GM10248 (cell line): Measurements from ENCODE around the gene TUBB2B.
A peak's percentile ranks its signal among the peaks of the same experiment; 100 is the strongest.

Experiments used
- CTCF ChIA-PET: fragments of 300-600 bp; sonication (Branson Sonifier 250); formaldehyde crosslinking; extraction: SDS; loops from one replicate; lab custom pipeline; 2021; ENCODE audit warnings: antibody characterized with exemption; lab: Yijun Ruan, JAX
- POLR2A ChIA-PET: fragments of 350-650 bp; sonication (Branson Sonifier 250); formaldehyde crosslinking; extraction: SDS; loops from one replicate; lab custom pipeline; 2020; ENCODE audit warnings: antibody characterized with exemption; lab: Yijun Ruan, JAX
- DNase-seq: peaks from one replicate; pipeline ENCODE4 v3.0.0; 2012; ENCODE audit errors: extremely low spot score
- TF ChIP-seq, protein P1 (sequence below): IDR thresholded peaks from 2 replicates; pipeline ENCODE4 v1.5.1; 2012; ENCODE audit warnings: mild to moderate bottlenecking, low read depth; ENCODE audit errors: extremely low read depth, missing control alignments, control extremely low read depth

Gene TUBB2B

DNA sequence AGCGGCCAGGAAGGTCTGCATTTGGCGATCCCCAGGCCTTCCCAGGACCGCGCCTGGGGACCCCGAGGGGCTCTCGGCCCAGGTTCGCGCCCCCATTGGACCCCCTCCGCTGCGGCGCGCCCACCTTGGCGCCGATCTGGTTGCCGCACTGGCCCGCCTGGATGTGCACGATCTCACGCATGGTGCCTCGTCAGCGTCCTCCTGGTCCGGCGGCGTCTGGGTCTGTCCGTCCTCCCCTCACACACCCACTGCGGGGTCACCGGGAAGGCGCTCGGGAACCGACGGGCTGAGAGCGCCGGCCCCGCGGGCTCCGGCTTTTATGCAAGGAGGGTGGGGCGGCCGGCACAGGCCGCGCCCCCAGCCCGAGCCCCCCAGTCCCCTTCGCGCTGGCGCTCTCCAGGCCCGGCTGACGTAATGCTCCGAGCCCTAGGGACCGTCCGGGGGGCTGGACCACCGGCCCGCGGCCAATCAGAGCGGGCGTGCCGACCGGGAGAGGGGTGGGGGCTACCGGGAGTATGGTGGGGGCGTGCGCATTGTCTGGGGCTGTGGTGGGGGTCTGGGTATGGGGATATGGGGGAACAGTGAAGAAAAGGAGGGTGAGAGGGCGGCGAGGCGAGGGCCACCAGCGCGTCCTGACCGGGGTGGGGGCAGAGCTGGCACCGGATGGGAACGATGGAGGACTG lies at the start of gene TUBB2B:
TSS of gene TUBB2B (minus strand) at position 291 of the 683 bp plus-strand sequence. CDS start at position 181, 110 bp downstream.
- ChIA-PET POLR2A (no interaction called here), CTCF (interaction anchor here (1.3 kb wide), 1 partner anchor 24 kb away, joined by 8 read pairs; no protein-coding TSS in a partner anchor)
- DNase-seq, result peak; percentile 80
- TF ChIP-seq, protein P1, sequence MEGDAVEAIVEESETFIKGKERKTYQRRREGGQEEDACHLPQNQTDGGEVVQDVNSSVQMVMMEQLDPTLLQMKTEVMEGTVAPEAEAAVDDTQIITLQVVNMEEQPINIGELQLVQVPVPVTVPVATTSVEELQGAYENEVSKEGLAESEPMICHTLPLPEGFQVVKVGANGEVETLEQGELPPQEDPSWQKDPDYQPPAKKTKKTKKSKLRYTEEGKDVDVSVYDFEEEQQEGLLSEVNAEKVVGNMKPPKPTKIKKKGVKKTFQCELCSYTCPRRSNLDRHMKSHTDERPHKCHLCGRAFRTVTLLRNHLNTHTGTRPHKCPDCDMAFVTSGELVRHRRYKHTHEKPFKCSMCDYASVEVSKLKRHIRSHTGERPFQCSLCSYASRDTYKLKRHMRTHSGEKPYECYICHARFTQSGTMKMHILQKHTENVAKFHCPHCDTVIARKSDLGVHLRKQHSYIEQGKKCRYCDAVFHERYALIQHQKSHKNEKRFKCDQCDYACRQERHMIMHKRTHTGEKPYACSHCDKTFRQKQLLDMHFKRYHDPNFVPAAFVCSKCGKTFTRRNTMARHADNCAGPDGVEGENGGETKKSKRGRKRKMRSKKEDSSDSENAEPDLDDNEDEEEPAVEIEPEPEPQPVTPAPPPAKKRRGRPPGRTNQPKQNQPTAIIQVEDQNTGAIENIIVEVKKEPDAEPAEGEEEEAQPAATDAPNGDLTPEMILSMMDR, result no peak

DNA sequence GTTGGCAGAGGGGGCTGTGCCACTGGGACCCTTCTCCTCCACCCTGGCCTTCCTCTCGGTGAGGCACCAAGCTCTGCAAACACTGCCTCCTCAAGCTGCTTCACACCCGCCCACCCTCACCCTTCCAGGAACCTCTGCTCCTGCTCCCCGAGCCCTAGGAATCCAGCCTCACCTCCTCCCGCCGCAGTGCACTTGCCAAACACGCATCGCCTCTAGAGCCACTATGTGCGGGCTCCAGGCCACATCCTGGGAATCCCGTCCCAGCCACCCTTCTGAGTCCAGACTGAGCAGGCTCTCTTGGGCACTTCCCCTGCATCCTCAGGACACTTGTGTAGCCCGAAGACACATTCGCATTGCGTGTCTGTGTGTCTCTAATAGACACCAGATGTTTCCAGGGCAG lies 49.8 kb upstream of the TUBB2B start:
- CTCF ChIA-PET, result interaction anchor here (1.0 to 2.6 kb wide), 3 partner anchors 21 to 455 kb away, joined by 3 to 23 read pairs (median 3); no protein-coding TSS in a partner anchor
- no peak for DNase-seq
- POLR2A ChIA-PET, result interaction anchor here (1.0 kb wide), 1 partner anchor 11 kb away, joined by 6 read pairs; no protein-coding TSS in a partner anchor
- TF ChIP-seq, protein P1, result no peak

DNA sequence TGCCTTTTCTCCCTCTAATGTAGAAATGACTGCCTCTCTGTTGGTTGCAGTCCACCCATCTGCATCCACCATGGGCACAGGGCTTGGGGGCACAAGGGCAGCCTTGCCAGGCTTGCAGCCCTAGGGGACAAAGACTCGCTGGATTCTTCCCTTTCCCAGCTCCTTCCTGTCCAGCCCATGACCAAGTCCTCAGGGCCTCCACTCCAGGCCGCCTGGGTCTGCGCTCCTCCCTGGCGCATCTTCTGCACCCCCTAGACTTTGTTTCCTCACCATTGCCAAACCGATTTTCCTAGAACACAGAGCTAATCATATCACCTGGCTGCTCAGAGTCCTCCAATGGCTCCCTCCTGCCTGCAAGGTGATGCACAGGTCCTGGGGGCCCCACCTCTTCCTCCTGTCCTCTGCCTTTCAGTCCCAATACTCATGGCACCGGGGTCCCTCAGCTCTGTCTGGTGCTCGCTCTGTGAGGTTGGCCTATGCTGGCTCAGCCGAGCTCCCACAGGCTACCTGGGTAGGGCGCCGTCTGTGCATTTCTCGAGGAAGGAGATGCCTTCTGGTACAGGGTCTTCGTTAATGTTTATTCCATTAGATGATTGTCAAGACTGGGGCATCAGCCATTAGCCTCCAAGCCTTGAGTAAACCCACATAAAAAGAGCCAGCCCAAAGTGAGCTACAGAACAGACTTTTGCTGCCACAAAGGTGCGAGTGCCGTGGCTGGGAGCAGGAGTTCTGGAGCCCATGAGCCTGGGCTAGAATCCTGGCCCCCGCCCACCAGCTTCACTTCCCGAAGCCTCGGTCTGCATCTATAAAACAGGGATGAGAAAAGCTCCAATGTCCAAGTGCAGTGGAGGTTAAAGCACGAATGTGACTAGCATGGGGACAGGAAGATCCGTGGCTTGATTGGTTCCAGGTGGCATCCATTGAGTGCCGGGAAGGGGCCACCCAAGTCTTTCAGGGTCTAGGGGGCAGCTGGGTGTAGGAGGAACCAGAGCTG lies 49.0 kb upstream of the TUBB2B start:
- TF ChIP-seq, protein P1, result no peak
- DNase-seq, result no peak
- POLR2A ChIA-PET, result interaction anchor here (1.0 kb wide), 1 partner anchor 12 kb away, joined by 6 read pairs; no protein-coding TSS in a partner anchor
- CTCF ChIA-PET, result interaction anchor here (0.7 to 2.6 kb wide), 5 partner anchors 17 to 456 kb away, joined by 3 to 23 read pairs (median 3); no protein-coding TSS in a partner anchor

DNA sequence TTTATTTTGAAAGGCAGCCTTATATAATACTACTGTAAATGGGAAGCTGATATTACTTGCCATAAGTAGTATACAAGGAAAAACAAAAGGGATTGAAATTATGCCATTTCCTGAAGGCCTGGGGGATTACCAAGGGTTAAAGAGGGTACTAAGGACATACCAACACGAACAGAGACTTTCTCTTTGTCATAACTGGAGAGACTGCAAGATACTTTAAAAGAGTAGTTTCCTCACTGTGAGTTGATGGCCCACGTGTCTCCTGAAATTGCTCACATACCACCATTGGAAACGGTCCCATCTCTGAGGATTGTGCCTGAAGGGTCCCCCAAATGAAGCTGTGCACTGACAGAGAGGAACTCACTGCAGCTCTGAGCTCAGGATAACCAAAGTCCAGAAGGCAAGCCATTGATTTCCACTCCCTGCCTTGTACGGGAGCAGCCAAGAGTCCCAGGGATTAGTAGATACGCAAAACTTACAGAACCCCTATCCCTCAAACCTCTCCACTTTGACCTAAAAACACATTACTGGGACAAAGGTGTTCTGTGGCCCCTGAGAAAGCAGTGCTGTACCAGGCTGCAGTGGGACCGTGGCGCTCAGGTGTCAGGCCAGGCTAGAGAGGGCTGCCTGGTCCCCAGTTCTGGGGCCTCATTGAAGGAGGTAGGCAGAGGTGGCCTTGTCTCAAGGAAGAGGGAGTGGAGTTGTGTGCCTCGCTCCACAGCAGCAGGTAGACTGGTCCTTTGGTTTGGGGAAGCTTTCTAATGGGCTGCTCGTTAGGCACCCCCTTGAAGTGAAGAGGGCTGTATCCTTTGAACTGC lies 46.5 kb upstream of the TUBB2B start:
- no peak for DNase-seq
- CTCF ChIA-PET, result interaction anchor here (0.9 to 3.3 kb wide), 8 partner anchors 8 to 704 kb away, joined by 3 to 16 read pairs (median 4); no protein-coding TSS in a partner anchor
- TF ChIP-seq, protein P1, result no peak
- POLR2A ChIA-PET, result no interaction called here

DNA sequence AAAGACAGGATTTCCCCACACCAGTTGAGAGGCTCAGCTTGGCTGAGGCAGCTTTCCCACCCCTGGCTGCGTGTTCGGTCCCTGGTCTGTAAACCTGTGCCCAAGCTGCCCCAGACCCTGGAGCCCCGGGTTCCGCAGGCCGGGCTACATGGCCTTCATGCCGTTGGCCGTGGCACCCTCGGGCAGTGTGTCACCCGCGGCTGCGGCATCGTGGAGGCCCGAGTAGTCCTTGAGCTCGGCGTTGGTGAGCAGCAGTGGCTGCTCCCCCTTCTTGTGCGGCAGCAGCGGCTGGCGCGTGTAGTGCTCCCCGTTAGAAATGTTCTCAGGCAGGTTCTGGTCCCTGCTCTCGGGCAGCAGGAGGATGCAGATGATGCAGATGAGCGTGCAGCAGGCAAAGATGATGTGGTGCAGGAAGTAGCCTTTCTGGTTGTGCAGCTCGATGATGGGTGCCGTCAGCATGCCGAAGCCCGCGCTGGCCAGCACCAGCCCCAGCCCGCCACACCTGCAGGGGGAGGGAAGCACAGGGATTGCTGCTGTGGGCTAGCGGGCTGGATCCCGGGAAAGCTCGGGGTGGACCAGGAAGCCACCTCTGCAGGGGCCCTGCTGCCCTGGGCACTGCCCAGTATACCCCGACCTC lies 45.6 kb upstream of the TUBB2B start:
- CTCF ChIA-PET, result interaction anchor here (0.8 to 3.3 kb wide), 10 partner anchors 8 to 705 kb away, joined by 3 to 16 read pairs (median 4); no protein-coding TSS in a partner anchor
- DNase-seq, result no peak
- TF ChIP-seq, protein P1, result no peak
- POLR2A ChIA-PET, result no interaction called here
